GM19023 (cell line): ENCODE data around the gene FAM111B.
"Not testable (repeated sequence)": the region's sequence is repeated elsewhere in the genome, so short reads cannot be mapped to it uniquely, and the experiment has no call there.

Source experiments
- ATAC-seq: cut with Tn5 transposase; IDR thresholded peaks from one replicate; pipeline ENCODE4 v1.9.1; 2021; ENCODE audit warnings: mild to moderate bottlenecking, moderate library complexity; ENCODE audit not compliant: unreplicated experiment

Gene FAM111B

GRCh38 chr11:59106363-59107336, at the start of gene FAM111B:
FAM111B (plus strand) TSS chr11:59107237; CDS start chr11:59109626, 2,389 bp downstream.
- ATAC-seq: peak; percentile 69

GRCh38 chr11:59058120-59059033, 48.7 kb upstream of the FAM111B start:
- peak; percentile 89 for ATAC-seq

GRCh38 chr11:59060096-59060495, 46.9 kb upstream of the FAM111B start:
- not testable (repeated sequence) for ATAC-seq

GRCh38 chr11:59062602-59063529, 44.2 kb upstream of the FAM111B start:
- ATAC-seq: no peak

- ATAC-seq: peak; percentile 55
Observed at GRCh38 chr11:59063996-59064727, 42.9 kb upstream of the FAM111B start.

- ATAC-seq: no peak
Observed at GRCh38 chr11:59069087-59069486, 38.0 kb upstream of the FAM111B start.

- ATAC-seq: peak; percentile 94
Observed at GRCh38 chr11:59076876-59077571, 30.0 kb upstream of the FAM111B start.

GRCh38 chr11:59078435-59078834, 28.6 kb upstream of the FAM111B start:
- ATAC-seq: no peak

GRCh38 chr11:59079086-59079485, 28.0 kb upstream of the FAM111B start:
- no peak for ATAC-seq

- ATAC-seq: not testable (repeated sequence)
Observed at GRCh38 chr11:59080421-59080820, 26.6 kb upstream of the FAM111B start.

GRCh38 chr11:59081430-59082020, 25.5 kb upstream of the FAM111B start:
- ATAC-seq: not testable (repeated sequence)

GRCh38 chr11:59086007-59086406, 21.0 kb upstream of the FAM111B start, which contains the start of gene GLYATL1B:
GLYATL1B (plus strand) TSS chr11:59086307; CDS start chr11:59086307, 0 bp downstream.
- ATAC-seq: not testable (repeated sequence)

- no peak for ATAC-seq
Observed at GRCh38 chr11:59088162-59088561, 18.9 kb upstream of the FAM111B start.

GRCh38 chr11:59093576-59093975, 13.5 kb upstream of the FAM111B start:
- ATAC-seq: not testable (repeated sequence)

GRCh38 chr11:59095225-59095624, 11.8 kb upstream of the FAM111B start:
- peak; percentile 73 for ATAC-seq

- ATAC-seq: not testable (repeated sequence)
Observed at GRCh38 chr11:59095972-59096575, 11.0 kb upstream of the FAM111B start.

- no peak for ATAC-seq
Observed at GRCh38 chr11:59097113-59097708, 9.8 kb upstream of the FAM111B start.

GRCh38 chr11:59097938-59098337, 9.1 kb upstream of the FAM111B start:
- ATAC-seq: not testable (repeated sequence)
